ENCODE data around the gene CASD1. TPM values are rescaled to one million over a fixed set of nuclear protein-coding genes. Genes with fewer than 3 reads are reported as not detected.

Gene CASD1
- total and polyA plus RNA-seq, 10 of the 15 experiments (the other 5 are each of a cell fraction or from before 2014, with no cell fraction given) = 4.0 to 18.6 (median 10.7) TPM

- no peak for TF ChIP-seq CUX1 (IDR thresholded peaks at IDR 0.05; ENCODE audit: insufficient replicate concordance, low read depth, low read length)
- no peak for TF ChIP-seq WRNIP1 (IDR thresholded peaks at IDR 0.05; ENCODE audit: borderline replicate concordance, low read depth, low read length)
- TF ChIP-seq TCF7 (IDR thresholded peaks at IDR 0.05; ENCODE audit: borderline replicate concordance) = no peak
- TF ChIP-seq NFIC (IDR thresholded peaks at IDR 0.05; ENCODE audit: low read depth, low read length) = no peak
- no peak for TF ChIP-seq RB1 (IDR thresholded peaks at IDR 0.05; ENCODE audit: borderline replicate concordance)
- no peak for TF ChIP-seq ASH2L (IDR thresholded peaks at IDR 0.05; ENCODE audit: borderline replicate concordance, low read depth)
- no peak for TF ChIP-seq RFX5 (IDR thresholded peaks at IDR 0.05; ENCODE audit: low read depth, low read length)
- no peak for TF ChIP-seq MAX (IDR thresholded peaks at IDR 0.05; ENCODE audit: low read depth, low read length)
- no peak for TF ChIP-seq ATF7 (IDR thresholded peaks at IDR 0.05; ENCODE audit: low read depth)
- TF ChIP-seq MEF2A (IDR thresholded peaks at IDR 0.05; ENCODE audit: insufficient read depth, low read depth, low read length) = no peak
Measured at GRCh38 chr7:94511718-94512117, 2.1 kb downstream of the CASD1 start (continued).

Data from GM12878 (cell line).